WI38 (cell line): ENCODE measurements around the gene ANKK1.

ENCODE experiments used
- H3K4me3 ChIP-seq: 2 replicates; pipeline ENCODE4 v1.5.1; 2011; ENCODE audit warnings: low read depth, mild to moderate bottlenecking, control low read depth, low read length
- TF ChIP-seq, protein P1 (sequence below): IDR thresholded peaks from 2 replicates; pipeline ENCODE4 v1.5.1; 2012; ENCODE audit warnings: low read depth, mild to moderate bottlenecking, control low read depth, low read length

The ANKK1 gene

GRCh38 chr11:113387605-113388211 is at the start of gene ANKK1:
TSS of gene ANKK1 (plus strand) at chr11:113387779. CDS start at chr11:113387885, 106 bp downstream.
- no peak within 1 kb of the TSS for H3K4me3 ChIP-seq
- TF ChIP-seq, protein P1, sequence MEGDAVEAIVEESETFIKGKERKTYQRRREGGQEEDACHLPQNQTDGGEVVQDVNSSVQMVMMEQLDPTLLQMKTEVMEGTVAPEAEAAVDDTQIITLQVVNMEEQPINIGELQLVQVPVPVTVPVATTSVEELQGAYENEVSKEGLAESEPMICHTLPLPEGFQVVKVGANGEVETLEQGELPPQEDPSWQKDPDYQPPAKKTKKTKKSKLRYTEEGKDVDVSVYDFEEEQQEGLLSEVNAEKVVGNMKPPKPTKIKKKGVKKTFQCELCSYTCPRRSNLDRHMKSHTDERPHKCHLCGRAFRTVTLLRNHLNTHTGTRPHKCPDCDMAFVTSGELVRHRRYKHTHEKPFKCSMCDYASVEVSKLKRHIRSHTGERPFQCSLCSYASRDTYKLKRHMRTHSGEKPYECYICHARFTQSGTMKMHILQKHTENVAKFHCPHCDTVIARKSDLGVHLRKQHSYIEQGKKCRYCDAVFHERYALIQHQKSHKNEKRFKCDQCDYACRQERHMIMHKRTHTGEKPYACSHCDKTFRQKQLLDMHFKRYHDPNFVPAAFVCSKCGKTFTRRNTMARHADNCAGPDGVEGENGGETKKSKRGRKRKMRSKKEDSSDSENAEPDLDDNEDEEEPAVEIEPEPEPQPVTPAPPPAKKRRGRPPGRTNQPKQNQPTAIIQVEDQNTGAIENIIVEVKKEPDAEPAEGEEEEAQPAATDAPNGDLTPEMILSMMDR = no peak

- TF ChIP-seq, protein P1 = no peak
- no peak overlapping the region for H3K4me3 ChIP-seq
These were observed 48.8 kb upstream of the ANKK1 start for GRCh38 chr11:113338730-113339129.

DNA sequence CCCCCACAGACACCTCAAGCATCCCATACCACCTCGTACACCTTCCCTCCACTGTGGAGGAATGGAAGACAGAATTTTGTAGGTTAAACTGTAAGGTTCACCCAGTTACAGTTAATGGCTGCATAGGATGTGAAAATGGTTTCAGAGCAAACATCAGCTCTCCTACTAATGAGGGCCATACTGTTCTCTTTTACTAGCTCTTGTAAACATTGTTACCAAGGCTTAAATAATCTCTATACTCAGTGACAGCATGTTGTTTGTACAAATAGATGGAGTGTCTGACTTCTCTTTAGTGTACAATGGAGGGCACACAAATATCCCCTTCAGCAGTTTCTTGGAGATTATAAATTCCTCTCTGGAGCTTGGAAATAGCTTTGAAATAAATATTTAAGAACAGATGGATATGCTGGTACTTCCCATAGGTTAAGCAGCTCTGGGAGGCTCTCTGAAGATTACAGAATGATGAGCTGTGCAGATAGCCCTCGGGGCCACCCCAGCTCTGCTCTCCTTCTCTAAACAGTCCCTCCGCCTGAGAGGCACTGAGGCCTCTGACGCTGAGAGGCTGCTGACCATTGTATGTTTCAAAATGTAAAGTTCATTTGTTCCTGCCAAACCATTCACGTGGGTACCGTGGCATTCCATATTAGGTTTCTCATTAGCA is 47.5 kb upstream of the ANKK1 start:
- H3K4me3 ChIP-seq = no peak overlapping the region
- TF ChIP-seq, protein P1 = no peak

DNA sequence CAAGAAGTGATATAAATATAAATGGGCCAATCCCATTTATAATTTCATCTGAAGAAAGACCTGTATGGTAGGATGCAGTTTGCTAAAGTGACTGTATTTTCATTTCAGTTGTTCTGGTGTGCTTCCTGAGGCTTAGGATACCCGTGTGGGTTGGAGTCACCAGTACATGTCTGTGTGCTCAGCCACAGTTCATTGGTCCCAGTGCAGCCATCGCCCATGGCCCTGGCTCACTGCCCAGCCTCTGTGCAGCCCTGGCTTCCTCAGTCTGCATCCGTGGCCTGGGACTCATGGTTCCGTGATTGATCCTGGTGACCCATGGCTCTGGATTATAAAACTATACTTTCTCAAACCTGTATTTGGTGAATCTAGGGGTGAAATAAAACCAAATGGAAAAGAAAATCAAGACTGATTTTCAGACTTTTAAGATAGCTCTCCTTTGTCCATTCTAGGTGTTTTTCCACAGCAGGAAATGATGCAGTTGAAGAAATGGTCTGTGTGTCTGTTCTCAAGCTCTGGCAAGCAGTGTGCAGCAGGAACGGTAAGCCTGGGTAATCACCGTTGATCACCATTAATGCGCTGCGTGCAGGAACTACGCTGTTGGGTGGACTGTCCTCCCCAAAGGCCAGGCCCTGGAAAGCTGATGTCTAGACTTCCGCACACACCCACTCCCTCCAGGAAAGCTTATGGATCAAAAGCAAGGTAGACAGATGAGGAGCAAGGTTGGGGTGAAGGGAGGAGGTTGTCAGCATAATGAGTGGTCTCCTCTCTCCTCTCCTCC is 46.0 kb upstream of the ANKK1 start:
- TF ChIP-seq, protein P1 = no peak
- no peak overlapping the region for H3K4me3 ChIP-seq

DNA sequence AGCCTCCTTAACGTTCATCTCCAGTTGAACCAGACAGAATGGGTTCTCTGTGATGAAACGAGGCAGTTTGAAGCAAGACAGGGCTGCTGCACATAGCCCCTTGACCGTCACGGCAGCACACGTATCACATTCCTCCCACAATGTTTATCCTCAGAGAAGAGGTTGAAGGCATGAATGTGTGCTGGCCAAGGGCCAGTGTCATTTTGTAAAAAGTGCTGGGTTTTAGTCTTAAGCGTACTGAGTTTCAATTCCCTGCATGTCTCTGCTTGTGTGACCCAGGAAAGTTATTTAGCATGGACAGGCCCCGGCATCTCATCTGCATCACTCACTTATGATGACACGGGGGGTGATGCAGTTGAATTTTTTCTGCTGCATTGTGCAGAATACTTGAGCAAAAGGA is 41.6 kb upstream of the ANKK1 start:
- no peak overlapping the region for H3K4me3 ChIP-seq
- TF ChIP-seq, protein P1 = no peak

DNA sequence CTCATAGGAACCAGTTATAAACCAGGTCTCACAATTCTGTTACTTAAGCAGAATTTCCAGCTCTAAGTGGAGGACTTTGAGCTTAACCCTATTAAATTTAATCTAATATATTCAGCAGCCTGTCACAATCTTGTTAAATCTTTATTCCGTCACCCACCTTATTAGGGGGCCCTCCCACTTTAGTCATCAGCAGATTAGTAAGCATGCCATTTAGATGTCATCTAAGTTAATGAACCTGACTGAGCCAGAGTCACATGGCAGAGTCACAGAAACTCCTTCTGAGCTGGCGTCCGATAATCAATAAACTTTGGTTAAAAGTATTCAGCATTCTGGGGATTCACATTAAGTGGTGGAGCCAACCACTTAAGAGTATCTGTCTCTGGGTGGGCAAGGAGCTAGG is 38.1 kb upstream of the ANKK1 start:
- no peak overlapping the region for H3K4me3 ChIP-seq
- TF ChIP-seq, protein P1 = no peak
